ENCODE results near the gene KCNT2.

KCNT2 gene

GRCh38 chr1:196193896-196194559 lies 414.2 kb downstream of the KCNT2 start:
- DNase-seq (ENCODE audit: low read depth in 3 of 3), result no peak

GRCh38 chr1:196183941-196184340 lies 424.3 kb downstream of the KCNT2 start:
- no peak for DNase-seq (ENCODE audit: low read depth in 3 of 3)

GRCh38 chr1:196181594-196181878 lies 426.7 kb downstream of the KCNT2 start:
- DNase-seq (ENCODE audit: low read depth in 3 of 3), result no peak

- DNase-seq (ENCODE audit: low read depth in 3 of 3), result no peak
These were observed 427.2 kb downstream of the KCNT2 start for GRCh38 chr1:196180847-196181593.

GRCh38 chr1:196178083-196178635 lies 430.1 kb downstream of the KCNT2 start:
- no peak for DNase-seq (ENCODE audit: low read depth in 3 of 3)

Data from stimulated activated CD4-positive, alpha-beta T cell treated with anti-CD3 and anti-CD28 coated beads, TNF-alpha, amount 100 ng/mL, for 24 hours (primary cell).